HepG2 (cell line): ENCODE results near the gene MBLAC1. TPM values are rescaled to one million over a fixed set of nuclear protein-coding genes. Genes with fewer than 3 reads are reported as not detected.
A peak's percentile ranks its signal among the peaks of the same experiment; 100 is the strongest.

Experiments used
- FOXJ3 ChIP-seq: sonication (generic); formaldehyde crosslinking; IDR thresholded peaks from 2 replicates; pipeline ENCODE4 v1.4.0; 2020; ENCODE audit warnings: missing genetic modification reagents, mild to moderate bottlenecking, borderline replicate concordance
- HNF1A ChIP-seq, 2 experiments: sonication (generic) in 1 of 2; formaldehyde crosslinking in 1 of 2; IDR thresholded peaks; 2 replicates each; pipeline versions ENCODE4 v1.4.0 to v1.6.1; 2016 to 2020; ENCODE audit warnings: borderline replicate concordance in 1 of 2, low read depth in 1 of 2, mild to moderate bottlenecking in 1 of 2, missing genetic modification reagents in 1 of 2
- HNRNPK ChIP-seq: fragments of 200-400 bp; formaldehyde crosslinking; IDR thresholded peaks from 2 replicates; pipeline ENCODE4 v1.6.1; 2018; ENCODE audit warnings: low read length, low read depth, moderate library complexity, mild to moderate bottlenecking; ENCODE audit not compliant: poor library complexity, severe bottlenecking
- IRF9 ChIP-seq: sonication (generic); formaldehyde crosslinking; IDR thresholded peaks from 2 replicates; pipeline ENCODE4 v1.8.0; 2022; ENCODE audit warnings: missing genetic modification reagents, mild to moderate bottlenecking, borderline replicate concordance
- ISL2 ChIP-seq: sonication (generic); formaldehyde crosslinking; IDR thresholded peaks from 2 replicates; pipeline ENCODE4 v1.5.0; 2020; ENCODE audit warnings: missing genetic modification reagents
- JDP2 ChIP-seq: sonication (generic); formaldehyde crosslinking; IDR thresholded peaks from 2 replicates; pipeline ENCODE4 v1.8.1; 2022; ENCODE audit warnings: missing genetic modification reagents, borderline replicate concordance
- KAT7 ChIP-seq: IDR thresholded peaks from 2 replicates; pipeline ENCODE4 v1.6.1; 2018; ENCODE audit warnings: borderline replicate concordance, missing compliant biosample characterization
- KLF15 ChIP-seq: sonication (generic); formaldehyde crosslinking; IDR thresholded peaks from 2 replicates; pipeline ENCODE4 v1.8.1; 2023; ENCODE audit warnings: borderline replicate concordance, mild to moderate bottlenecking, inconsistent platforms, missing genetic modification reagents, mixed read lengths
- MNT ChIP-seq: fragments of 450-650 bp; IDR thresholded peaks from 2 replicates; pipeline ENCODE4 v1.6.1; 2016
- PITX1 ChIP-seq: sonication (generic); formaldehyde crosslinking; IDR thresholded peaks from 2 replicates; pipeline ENCODE4 v1.5.1; 2020; ENCODE audit warnings: mild to moderate bottlenecking, missing genetic modification reagents
- SIN3A ChIP-seq: IDR thresholded peaks from 2 replicates; pipeline ENCODE4 v1.6.1; 2011; ENCODE audit warnings: low read depth, mild to moderate bottlenecking, control low read depth, low read length, borderline replicate concordance
- SMARCE1 ChIP-seq: fragments of 450-650 bp; IDR thresholded peaks from 2 replicates; pipeline ENCODE4 v1.6.1; 2017; ENCODE audit warnings: borderline replicate concordance
- ZMAT5 ChIP-seq: sonication (generic); formaldehyde crosslinking; IDR thresholded peaks from 2 replicates; pipeline ENCODE4 v1.5.0; 2020; ENCODE audit warnings: mild to moderate bottlenecking, low read depth, missing genetic modification reagents, borderline replicate concordance
- ZNF101 ChIP-seq: sonication (generic); formaldehyde crosslinking; IDR thresholded peaks from 2 replicates; pipeline ENCODE4 v1.4.0; 2020; ENCODE audit warnings: mild to moderate bottlenecking, low read depth, missing genetic modification reagents, borderline replicate concordance
- ZNF143 ChIP-seq: sonication (generic); formaldehyde crosslinking; IDR thresholded peaks from 2 replicates; pipeline ENCODE4 v1.4.0; 2020; ENCODE audit warnings: missing genetic modification reagents
- ZNF235 ChIP-seq: sonication (generic); formaldehyde crosslinking; IDR thresholded peaks from 2 replicates; pipeline ENCODE4 v1.8.1; 2023; ENCODE audit warnings: mild to moderate bottlenecking, missing genetic modification reagents, borderline replicate concordance
- ZNF329 ChIP-seq: sonication (generic); formaldehyde crosslinking; IDR thresholded peaks from 2 replicates; pipeline ENCODE4 v1.9.0; 2021; ENCODE audit warnings: low read depth, mild to moderate bottlenecking, missing genetic modification reagents
- ZNF343 ChIP-seq: sonication (generic); formaldehyde crosslinking; IDR thresholded peaks from 2 replicates; pipeline ENCODE4 v1.4.0; 2020; ENCODE audit warnings: mild to moderate bottlenecking, missing genetic modification reagents
- ZNF484 ChIP-seq: sonication (generic); formaldehyde crosslinking; IDR thresholded peaks from 2 replicates; pipeline ENCODE4 v1.5.1; 2020; ENCODE audit warnings: mild to moderate bottlenecking, low read depth, missing genetic modification reagents, borderline replicate concordance
- ZNF589 ChIP-seq: sonication (generic); formaldehyde crosslinking; conservative IDR thresholded peaks from 2 replicates; pipeline ENCODE4 v1.8.0; 2022; ENCODE audit warnings: mild to moderate bottlenecking, moderate library complexity, missing genetic modification reagents
- ZNF768 ChIP-seq: sonication (generic); formaldehyde crosslinking; IDR thresholded peaks from 2 replicates; pipeline ENCODE4 v1.4.0; 2020; ENCODE audit warnings: missing genetic modification reagents
- polyA plus RNA-seq, 8 experiments: library from polyadenylated mRNA; depleted of rRNA in 3 of 8; stranded (reverse) in 7 of 8; unstranded in 1 of 8; fragments of >200 nt; fragmentation: Illumina TruSeq in 4 of 8; extraction: Trizol in 4 of 8; gene quantifications; 2 replicates each; pipeline versions ENCODE4 v1.2.1 to v1.2.3, GENCODE V29; 2011 to 2016; ENCODE audit warnings: low read depth in 4 of 8, missing spikeins in 1 of 8, mixed read lengths in 1 of 8; ENCODE audit not compliant: insufficient read depth in 1 of 8
- total RNA-seq, 5 experiments: library from RNA; depleted of rRNA; stranded (reverse); fragments of >200 nt; fragmentation: Illumina TruSeq; extraction: Trizol; gene quantifications; 2 replicates each; pipeline ENCODE4 v1.2.3, GENCODE V29; 2016; ENCODE audit warnings: low read depth in 1 of 5

Gene MBLAC1
- total and polyA plus RNA-seq, 2 of the 13 experiments (the other 11 are each of a cell fraction or from before 2014, with no cell fraction given) = 0.79 to 2.1 TPM

GRCh38 chr7:100101016-100101862 lies 25.5 kb upstream of the MBLAC1 start, which contains the start of the genes AP4M1 and MCM7 (continued):
- TF ChIP-seq FOXJ3 (no peak; the same call in 1 of the 2 replicates), HNF1A (IDR thresholded peaks at IDR 0.05; ENCODE audit: low read depth) (no peak), HNF1A (CRISPR knock-in tag; IDR thresholded peaks at IDR 0.05; ENCODE audit: borderline replicate concordance) (peak; percentile 4; the same call in 1 of the 2 replicates), KLF15 (peak; percentile 47; the same call in 1 of the 2 replicates), ZNF484 (CRISPR knock-in tag) (no peak), HNRNPK (no peak), IRF9 (CRISPR knock-in tag) (no peak), ZNF768 (peak; percentile 7; the same call in 1 of the 2 replicates), ZNF329 (CRISPR knock-in tag) (no peak), ZNF235 (CRISPR knock-in tag) (no peak), JDP2 (no peak), KAT7 (no peak), MNT (peak; percentile 59; the same call in 1 of the 2 replicates), SIN3A (peak; percentile 89; the same call in 1 of the 2 replicates), ZNF589 (CRISPR knock-in tag) (no peak; the same call in 1 of the 2 replicates), ISL2 (no peak), PITX1 (peak; percentile 37; the same call in 1 of the 2 replicates), ZNF101 (CRISPR knock-in tag) (no peak), ZNF343 (CRISPR knock-in tag) (0 out of 2 replicates have a peak, but pooled peaks have one; percentile 34), ZNF143 (CRISPR knock-in tag) (peak; percentile 37; the same call in 1 of the 2 replicates), ZMAT5 (CRISPR knock-in tag) (no peak), SMARCE1 (no peak)
